Measurements from ENCODE around the gene CBR1.

The CBR1 gene

GRCh38 chr21:36113647-36114428 lies 44.0 kb downstream of the CBR1 start:
- H3K4me3 ChIP-seq (ENCODE audit: low read depth, low read length): no peak overlapping the region
- no peak for DNase-seq (ENCODE audit: low read depth)
- no peak for TF ChIP-seq CTCF (conservative IDR thresholded peaks at IDR 0.05; ENCODE audit: low read depth, low read length)

- no peak for TF ChIP-seq CTCF (conservative IDR thresholded peaks at IDR 0.05; ENCODE audit: low read depth, low read length)
- no peak for DNase-seq (ENCODE audit: low read depth)
- H3K4me3 ChIP-seq (ENCODE audit: low read depth, low read length): no peak overlapping the region
Observed at GRCh38 chr21:36115138-36115730, 45.4 kb downstream of the CBR1 start.

GRCh38 chr21:36117286-36117741 lies 47.5 kb downstream of the CBR1 start:
- DNase-seq (ENCODE audit: low read depth): no peak
- TF ChIP-seq CTCF (conservative IDR thresholded peaks at IDR 0.05; ENCODE audit: low read depth, low read length): no peak
- no peak overlapping the region for H3K4me3 ChIP-seq (ENCODE audit: low read depth, low read length)

- H3K4me3 ChIP-seq (ENCODE audit: low read depth, low read length): no peak overlapping the region
- DNase-seq (ENCODE audit: low read depth): no peak
- no peak for TF ChIP-seq CTCF (conservative IDR thresholded peaks at IDR 0.05; ENCODE audit: low read depth, low read length)
Observed at GRCh38 chr21:36120304-36120888, 50.6 kb downstream of the CBR1 start.
